Right lobe of liver (tissue), 4 donors: Measurements from ENCODE around the gene PRKCB.

Experiments used
- CTCF ChIP-seq, 4 donors: fragments of 200-600 bp in 3 of 4; fragments of 450-650 bp in 1 of 4; IDR thresholded peaks; one replicate each; pipeline versions ENCODE4 v1.5.1 to v1.8.0; 2016 to 2022; ENCODE audit warnings: antibody characterized with exemption in 4 of 4, mild to moderate bottlenecking in 2 of 4
- POLR2A ChIP-seq: fragments of 450-650 bp; IDR thresholded peaks from one replicate; pipeline ENCODE4 v1.6.1; 2017; ENCODE audit warnings: antibody characterized with exemption, mild to moderate bottlenecking
- donor health status: DM: no; HTN: no; CAD: no.
- donor health status: DM: no; HTN: no; CAD: no.
- donor health status: DM: no; HTN: yes; CAD: no.

- TF ChIP-seq CTCF (IDR thresholded peaks at IDR 0.05) (no peak), POLR2A (no peak)
These were observed 189.2 kb downstream of the PRKCB start for GRCh38 chr16:24024971-24025370.
